Activated CD4-positive, alpha-beta T cell treated with anti-CD3 and anti-CD28 coated beads for 36 hours (primary cell): ENCODE data around the gene ZCCHC2. TPM values are rescaled to one million over a fixed set of nuclear protein-coding genes. Genes with fewer than 3 reads are reported as not detected.

Experiments used
- ATAC-seq: fragments of 200-7000 bp; cut with Tn5 transposase; one replicate; pipeline ENCODE4 v1.10.0; 2021; ENCODE audit warnings: mild to moderate bottlenecking, moderate library complexity
- CTCF ChIA-PET: fragments of 350-600 bp; sonication (Branson Sonifier 250); formaldehyde crosslinking; loops from one replicate; lab custom pipeline; 2021; ENCODE audit warnings: antibody characterized with exemption; lab: Charles Lee
- POLR2A ChIA-PET: fragments of 350-600 bp; sonication (Branson Sonifier 250); formaldehyde crosslinking; loops from one replicate; lab custom pipeline; 2021; ENCODE audit warnings: antibody characterized with exemption, inconsistent platforms; lab: Charles Lee
- DNase-seq: peaks from one replicate; pipeline ENCODE4 v3.0.0-alpha.2; 2020
- H3K27ac Mint-ChIP-seq: one replicate; pipeline ENCODE4 v1.8.0; 2021; ENCODE audit warnings: mixed read lengths
- H3K27me3 Mint-ChIP-seq: one replicate; pipeline ENCODE4 v1.8.0; 2021; ENCODE audit warnings: mixed read lengths
- H3K36me3 Mint-ChIP-seq: one replicate; pipeline ENCODE4 v1.8.0; 2021; ENCODE audit warnings: low read depth, mixed read lengths
- H3K4me1 Mint-ChIP-seq: one replicate; pipeline ENCODE4 v1.8.0; 2021; ENCODE audit warnings: mixed read lengths
- H3K4me3 Mint-ChIP-seq: one replicate; pipeline ENCODE4 v1.8.0; 2021; ENCODE audit warnings: mild to moderate bottlenecking, moderate library complexity, mixed read lengths
- H3K9me3 Mint-ChIP-seq: one replicate; pipeline ENCODE4 v1.8.0; 2021; ENCODE audit warnings: low read depth, mixed read lengths
- intact Hi-C, 2 experiments: fragments of 100-400 bp; cut with DNase I in 1 of 2; cut with micrococcal nuclease in 1 of 2; formaldehyde crosslinking; loops; one replicate each; pipeline versions ENCODE4 v1.14.2 to v1.15.1; 2022 to 2024; cut with DNase I, micrococcal nuclease
- total RNA-seq, 2 experiments: library from RNA; stranded (reverse); gene quantifications; one replicate each; pipeline ENCODE4 v1.2.3, GENCODE V29; 2021

Gene ZCCHC2
- total RNA-seq, 2 experiments from 2014 or later = 26.1 to 40.1 TPM

GRCh38 chr18:62496262-62496661, 26.6 kb upstream of the ZCCHC2 start:
- no peaks in the 10 kb centered on the region for H3K9me3 Mint-ChIP-seq
- intact Hi-C loops = no loop called here
- POLR2A ChIA-PET = no interaction called here
- H3K36me3 Mint-ChIP-seq = no peaks in the 10 kb centered on the region
- H3K27me3 Mint-ChIP-seq = peaks cover 6% of the 10 kb centered on the region
- no peaks in the 10 kb centered on the region for H3K4me1 Mint-ChIP-seq
- ATAC-seq (no peak), DNase-seq (no peak)
- no peak overlapping the region for H3K4me3 Mint-ChIP-seq
- CTCF ChIA-PET = no interaction called here
- no peak overlapping the region for H3K27ac Mint-ChIP-seq

GRCh38 chr18:62497190-62497772, 25.5 kb upstream of the ZCCHC2 start:
- ATAC-seq (no peak), DNase-seq (no peak)
- Mint-ChIP-seq H3K4me3 (no peak overlapping the region), H3K36me3 (no peaks in the 10 kb centered on the region), H3K27ac (no peak overlapping the region), H3K4me1 (no peaks in the 10 kb centered on the region), H3K27me3 (no peaks in the 10 kb centered on the region), H3K9me3 (no peaks in the 10 kb centered on the region)
- ChIA-PET POLR2A (no interaction called here), CTCF (interaction anchor here (0.6 to 1.1 kb wide), 2 partner anchors 41 to 50 kb away, joined by 3 read pairs; no protein-coding TSS in a partner anchor)
- intact Hi-C loops = no loop called here

DNA sequence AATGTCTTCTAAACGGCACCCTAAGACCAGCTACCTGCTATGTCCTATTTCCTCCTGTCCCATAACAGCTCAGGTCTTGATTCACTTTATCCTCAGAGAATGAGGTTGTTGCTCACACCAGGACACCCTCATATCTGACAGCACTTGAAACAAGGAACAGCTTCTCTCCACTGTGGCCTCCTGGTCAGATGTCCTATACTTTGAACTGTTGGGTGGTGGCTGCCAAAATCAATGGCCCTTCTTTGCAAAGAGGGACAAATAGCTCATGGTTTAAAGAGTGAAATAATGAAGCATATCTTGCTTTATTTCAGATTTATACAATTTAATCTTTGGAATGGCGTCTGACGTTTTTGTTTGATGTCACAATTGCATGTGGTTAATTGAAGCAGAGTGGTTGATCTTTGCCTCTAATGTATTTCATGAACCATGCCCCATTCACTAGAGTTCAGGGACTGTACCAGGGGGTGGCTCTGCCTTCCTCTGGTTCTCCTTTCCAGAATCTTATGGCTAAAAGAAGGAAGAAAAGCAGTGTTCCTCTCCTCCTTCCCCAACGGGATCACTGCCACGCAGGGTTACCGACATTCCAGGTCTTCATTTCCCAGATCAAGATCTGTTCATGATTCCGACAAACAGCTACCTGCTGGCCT, 24.1 kb upstream of the ZCCHC2 start:
- no peak for ATAC-seq
- ChIA-PET POLR2A (no interaction called here), CTCF (interaction anchor here (1.0 kb wide), 1 partner anchor 85 kb away, joined by 5 read pairs; no protein-coding TSS in a partner anchor)
- Mint-ChIP-seq H3K27ac (no peak overlapping the region), H3K4me1 (no peaks in the 10 kb centered on the region), H3K27me3 (no peaks in the 10 kb centered on the region), H3K36me3 (no peaks in the 10 kb centered on the region), H3K4me3 (no peak overlapping the region), H3K9me3 (no peaks in the 10 kb centered on the region)
- intact Hi-C loops = no loop called here
- DNase-seq = no peak

DNA sequence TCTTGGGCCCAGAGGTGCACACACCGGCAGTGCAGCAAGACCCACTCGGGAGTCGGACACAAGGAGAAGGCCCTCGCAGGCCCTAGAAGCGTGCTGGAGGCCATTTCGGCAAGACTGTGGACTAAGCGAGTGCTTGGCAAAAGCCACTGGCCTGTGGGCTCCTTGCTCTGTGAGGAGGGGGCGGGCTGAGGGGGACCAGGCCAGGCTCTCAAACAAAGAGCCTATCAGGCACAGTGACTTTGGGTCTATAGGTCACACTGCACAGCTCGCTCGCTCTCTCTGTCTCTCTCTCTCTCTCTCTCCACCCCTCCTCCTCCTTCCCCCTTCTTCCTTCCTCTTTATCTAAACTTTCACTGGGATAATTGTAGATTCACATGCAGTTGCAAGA, 23.6 kb upstream of the ZCCHC2 start:
- CTCF ChIA-PET = interaction anchor here (1.0 kb wide), 1 partner anchor 84 kb away, joined by 5 read pairs; no protein-coding TSS in a partner anchor
- POLR2A ChIA-PET = no interaction called here

GRCh38 chr18:62500174-62500573, 22.7 kb upstream of the ZCCHC2 start:
- no peak overlapping the region for H3K4me3 Mint-ChIP-seq
- CTCF ChIA-PET = no interaction called here

More for the DNA sequence above, 23.6 kb upstream of the ZCCHC2 start:
- intact Hi-C loops = no loop called here
- Mint-ChIP-seq H3K4me3 (no peak overlapping the region), H3K4me1 (no peaks in the 10 kb centered on the region), H3K27ac (no peak overlapping the region), H3K9me3 (no peaks in the 10 kb centered on the region), H3K36me3 (no peaks in the 10 kb centered on the region), H3K27me3 (no peaks in the 10 kb centered on the region)
- DNase-seq (no peak), ATAC-seq (no peak)

DNA sequence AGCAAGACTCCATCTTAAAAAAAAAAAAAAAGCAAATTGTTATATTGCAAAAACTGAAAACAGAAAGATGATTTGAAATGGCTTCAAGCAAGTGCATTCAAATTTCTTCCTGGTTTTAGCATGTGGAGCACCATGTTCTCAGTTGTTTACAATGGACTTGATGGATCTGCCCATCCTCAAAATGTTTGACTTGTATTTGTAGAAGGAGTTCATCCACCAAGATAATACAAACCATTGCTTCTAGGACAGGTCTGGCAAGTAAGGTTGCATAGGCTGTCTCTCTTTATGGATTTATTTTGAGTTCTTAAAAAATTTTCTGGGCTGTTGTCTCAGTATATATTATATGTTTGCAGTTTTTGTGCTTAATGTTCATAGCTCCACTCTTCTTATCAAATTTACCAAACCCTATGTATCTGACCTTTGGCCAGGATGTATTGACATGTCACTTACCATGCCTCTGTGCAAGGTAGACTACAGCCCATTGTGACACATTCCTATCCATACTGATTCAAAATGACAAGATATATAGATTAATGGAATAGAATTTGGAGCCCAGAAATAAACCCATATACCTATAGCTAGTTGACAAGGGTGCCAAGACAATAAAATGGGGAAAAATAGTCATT, 21.7 kb upstream of the ZCCHC2 start:
- Mint-ChIP-seq H3K4me3 (no peak overlapping the region), H3K4me1 (peaks cover 15% of the 10 kb centered on the region), H3K36me3 (no peaks in the 10 kb centered on the region), H3K27ac (no peak overlapping the region), H3K9me3 (no peaks in the 10 kb centered on the region), H3K27me3 (no peaks in the 10 kb centered on the region)
- intact Hi-C loops = no loop called here
- POLR2A ChIA-PET = no interaction called here
- CTCF ChIA-PET = no interaction called here
- no peak for ATAC-seq
- DNase-seq = no peak

More at GRCh38 chr18:62500174-62500573, 22.7 kb upstream of the ZCCHC2 start:
- ATAC-seq (no peak), DNase-seq (no peak)
- Mint-ChIP-seq H3K4me1 (peaks cover 5% of the 10 kb centered on the region), H3K9me3 (no peaks in the 10 kb centered on the region), H3K36me3 (no peaks in the 10 kb centered on the region), H3K27ac (no peak overlapping the region), H3K27me3 (no peaks in the 10 kb centered on the region)
- intact Hi-C loops = no loop called here
- POLR2A ChIA-PET = no interaction called here

- ChIA-PET POLR2A (interaction anchor here (0.6 to 1.4 kb wide), 11 partner anchors 15 to 796 kb away, joined by 3 to 10 read pairs (median 3); no protein-coding TSS in a partner anchor), CTCF (interaction anchor here (0.7 to 2.0 kb wide), 9 partner anchors 14 to 85 kb away, joined by 3 to 6 read pairs (median 4); no protein-coding TSS in a partner anchor)
- H3K36me3 Mint-ChIP-seq = no peaks in the 10 kb centered on the region
- H3K4me3 Mint-ChIP-seq = peak overlapping the region; percentile 60
- ATAC-seq = peak; percentile 99
- peaks cover 26% of the 10 kb centered on the region for H3K4me1 Mint-ChIP-seq
- peaks cover 3% of the 10 kb centered on the region for H3K9me3 Mint-ChIP-seq
- peak; percentile 66 for DNase-seq
- H3K27me3 Mint-ChIP-seq = no peaks in the 10 kb centered on the region
- peak overlapping the region; percentile 98 for H3K27ac Mint-ChIP-seq
- intact Hi-C loops = loop anchor here (1.0 to 5.0 kb wide), 11 partner anchors 16 to 656 kb away; partner anchors contain the start of genes PIGN (in 1 of the 2), RELCH (in 1 of the 2) and TNFRSF11A (in 1 of the 2)
Observed at GRCh38 chr18:62505669-62506494, 16.9 kb upstream of the ZCCHC2 start.

DNA sequence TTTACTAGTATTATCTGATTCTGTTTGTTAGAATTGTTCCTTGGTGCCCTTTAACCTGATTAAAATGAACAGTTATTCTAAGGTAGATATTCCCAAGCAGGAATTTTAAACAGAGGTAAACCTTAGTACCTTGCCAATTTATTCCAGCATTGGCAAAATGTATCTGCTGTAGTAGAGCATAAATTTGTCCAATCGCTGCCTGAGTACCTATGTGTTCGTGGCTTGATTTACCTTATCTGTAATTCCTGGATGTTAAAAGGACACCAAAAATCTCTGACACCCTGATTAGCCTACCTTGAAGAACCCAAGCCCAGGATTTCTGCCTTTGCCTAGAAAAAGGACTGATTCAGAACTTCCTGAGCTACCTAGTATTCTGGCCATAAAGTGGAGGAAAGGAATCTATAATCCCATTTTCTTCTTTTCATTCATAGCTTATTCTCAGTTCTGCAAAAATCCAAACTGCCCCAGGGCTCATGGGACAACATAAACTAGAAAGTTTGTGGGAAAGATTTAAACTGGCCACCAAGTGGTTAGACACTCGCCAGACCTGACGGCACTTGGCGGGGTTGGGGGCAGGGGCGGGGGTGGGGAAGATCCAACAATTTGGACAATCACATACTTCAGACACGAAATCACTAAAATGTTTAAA, 16.2 kb upstream of the ZCCHC2 start:
- no peak for ATAC-seq
- no peak for DNase-seq

GRCh38 chr18:62509779-62510178, 13.0 kb upstream of the ZCCHC2 start:
- Mint-ChIP-seq H3K4me3 (no peak overlapping the region), H3K4me1 (peaks cover 23% of the 10 kb centered on the region), H3K36me3 (peaks cover 8% of the 10 kb centered on the region), H3K27me3 (no peaks in the 10 kb centered on the region), H3K27ac (no peak overlapping the region), H3K9me3 (peaks cover 28% of the 10 kb centered on the region)
- DNase-seq (no peak), ATAC-seq (no peak)
- CTCF ChIA-PET = interaction anchor here (0.7 kb wide), 1 partner anchor 29 kb away, joined by 3 read pairs; no protein-coding TSS in a partner anchor
- intact Hi-C loops = loop anchor here in 1 of 2 experiments (5.0 kb wide), 3 partner anchors 182 to 653 kb away; partner anchors contain the start of gene TNFRSF11A
- POLR2A ChIA-PET = no interaction called here

More for the DNA sequence above, 16.2 kb upstream of the ZCCHC2 start:
- peaks cover 2% of the 10 kb centered on the region for H3K36me3 Mint-ChIP-seq
- POLR2A ChIA-PET = interaction anchor here (0.6 to 1.4 kb wide), 7 partner anchors 14 to 339 kb away, joined by 3 to 5 read pairs (median 3); no protein-coding TSS in a partner anchor
- peak overlapping the region; percentile 98 for H3K27ac Mint-ChIP-seq
- H3K9me3 Mint-ChIP-seq = peaks cover 9% of the 10 kb centered on the region
- H3K27me3 Mint-ChIP-seq = no peaks in the 10 kb centered on the region
- intact Hi-C loops = loop anchor here (1.0 to 5.0 kb wide), 11 partner anchors 16 to 656 kb away; partner anchors contain the start of genes PIGN (in 1 of the 2), RELCH (in 1 of the 2) and TNFRSF11A (in 1 of the 2)
- H3K4me3 Mint-ChIP-seq = peak overlapping the region; percentile 60
- peaks cover 26% of the 10 kb centered on the region for H3K4me1 Mint-ChIP-seq
- CTCF ChIA-PET = interaction anchor here (0.7 to 2.0 kb wide), 7 partner anchors 15 to 86 kb away, joined by 3 to 6 read pairs (median 4); no protein-coding TSS in a partner anchor

DNA sequence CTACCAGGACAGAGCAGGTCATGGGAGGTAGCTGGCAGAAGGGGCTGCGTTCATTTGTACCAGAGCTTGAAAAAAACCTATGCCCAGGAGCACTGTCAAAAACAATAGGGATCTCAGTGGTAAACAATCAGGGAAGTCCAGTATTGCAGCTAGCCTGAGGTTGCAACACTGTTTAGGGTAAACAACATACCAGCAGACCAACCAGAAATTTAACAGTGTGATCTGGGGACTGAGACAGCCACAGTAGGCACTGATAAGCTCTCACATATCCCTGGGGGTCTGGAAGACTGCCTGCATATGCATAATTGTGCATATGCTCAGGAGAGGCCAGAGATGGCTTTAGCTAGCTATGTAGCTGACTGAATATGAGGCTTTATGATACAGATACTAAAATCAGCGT, 12.0 kb upstream of the ZCCHC2 start:
- ChIA-PET CTCF (interaction anchor here (0.7 to 1.6 kb wide), 5 partner anchors 10 to 205 kb away, joined by 3 to 12 read pairs (median 3); partner anchors contain the start of genes PHLPP1 and ZCCHC2), POLR2A (no interaction called here)
- H3K36me3 Mint-ChIP-seq = peaks cover 8% of the 10 kb centered on the region
- H3K4me3 Mint-ChIP-seq = no peak overlapping the region
- no peak for ATAC-seq
- H3K4me1 Mint-ChIP-seq = peaks cover 14% of the 10 kb centered on the region
- H3K27me3 Mint-ChIP-seq = no peaks in the 10 kb centered on the region
- DNase-seq = no peak
- intact Hi-C loops = no loop called here
- H3K9me3 Mint-ChIP-seq = peaks cover 28% of the 10 kb centered on the region
- H3K27ac Mint-ChIP-seq = no peak overlapping the region
